Measurements from ENCODE around the gene TM9SF1. TPM values are rescaled to one million over a fixed set of nuclear protein-coding genes. Genes with fewer than 3 reads are reported as not detected.

Gene TM9SF1
- total and polyA plus RNA-seq, 9 of the 15 experiments (the other 6 are each of a cell fraction or from before 2014, with no cell fraction given), result 5.3 to 20.3 (median 11.8) TPM

GRCh38 chr14:24188251-24189058 lies 6.8 kb downstream of the TM9SF1 start, which contains the start of gene IPO4 (continued):
- TF ChIP-seq ELK1 (CRISPR knock-in tag; IDR thresholded peaks at IDR 0.05), result no peak
- TF ChIP-seq BRF2 (IDR thresholded peaks at IDR 0.05; ENCODE audit: borderline replicate concordance, insufficient read depth, insufficient read length), result no peak
- no peak for TF ChIP-seq HMG20A (CRISPR knock-in tag; conservative IDR thresholded peaks at IDR 0.05)
- TF ChIP-seq ZNF398 (CRISPR knock-in tag; IDR thresholded peaks at IDR 0.05), result no peak
- TF ChIP-seq ZBTB17 (CRISPR knock-in tag; IDR thresholded peaks at IDR 0.05), result no peak
- TF ChIP-seq PHB2 (IDR thresholded peaks at IDR 0.05; ENCODE audit: low read depth), result no peak
- TF ChIP-seq SMC3 (conservative IDR thresholded peaks at IDR 0.05; ENCODE audit: insufficient read depth, low read depth, low read length), result 0 out of 2 replicates have a peak, but pooled peaks have one; percentile 34
- no peak for TF ChIP-seq PHB (CRISPR knock-in tag; IDR thresholded peaks at IDR 0.05)
- peak; percentile 39; the same call in 1 of the 2 replicates for TF ChIP-seq FOXP1 (CRISPR knock-in tag; IDR thresholded peaks at IDR 0.05)
- no peak for TF ChIP-seq JUNB (CRISPR knock-in tag; conservative IDR thresholded peaks at IDR 0.05)
- peak; percentile 92 for TF ChIP-seq ETV1 (tag; conservative IDR thresholded peaks at IDR 0.05; ENCODE audit: low read depth)
- TF ChIP-seq RAD21 (CRISPR knock-in tag; conservative IDR thresholded peaks at IDR 0.05 in 1 of 2, IDR thresholded peaks at IDR 0.05 in 1 of 2), result peak; percentile 27 to 34; a peak in 1 of 4 replicates
- no peak for TF ChIP-seq WHSC1 (IDR thresholded peaks at IDR 0.05; ENCODE audit: low read length)
- TF ChIP-seq SETDB1 (IDR thresholded peaks at IDR 0.05; ENCODE audit: low read length), result no peak
- TF ChIP-seq USF1 (CRISPR knock-in tag; IDR thresholded peaks at IDR 0.05), result peak; percentile 82
- no peak; the same call in 1 of the 2 replicates for TF ChIP-seq NFRKB (IDR thresholded peaks at IDR 0.05; ENCODE audit: low read depth)
- TF ChIP-seq FOXK1 (CRISPR knock-in tag; IDR thresholded peaks at IDR 0.05; ENCODE audit: borderline replicate concordance), result no peak
- peak in 1 of 2 experiments; percentile 92; a peak in 2 of 4 replicates for TF ChIP-seq BCLAF1 (IDR thresholded peaks at IDR 0.05; ENCODE audit: borderline replicate concordance in 1 of 2, control insufficient read depth in 1 of 2, low read depth in 2 of 2, low read length in 1 of 2)
- TF ChIP-seq ZC3H11A (IDR thresholded peaks at IDR 0.05; ENCODE audit: low read depth, low read length), result peak; percentile 95
